HG03108 (cell line): Measurements from ENCODE around the gene TXN2.
"Not testable (repeated sequence)": the region's sequence is repeated elsewhere in the genome, so short reads cannot be mapped to it uniquely, and the experiment has no call there.

Source experiments
- ATAC-seq: cut with Tn5 transposase; IDR thresholded peaks from one replicate; pipeline ENCODE4 v1.9.1; 2021; ENCODE audit warnings: moderate library complexity; ENCODE audit not compliant: unreplicated experiment

TXN2 gene, protein sequence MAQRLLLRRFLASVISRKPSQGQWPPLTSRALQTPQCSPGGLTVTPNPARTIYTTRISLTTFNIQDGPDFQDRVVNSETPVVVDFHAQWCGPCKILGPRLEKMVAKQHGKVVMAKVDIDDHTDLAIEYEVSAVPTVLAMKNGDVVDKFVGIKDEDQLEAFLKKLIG

DNA sequence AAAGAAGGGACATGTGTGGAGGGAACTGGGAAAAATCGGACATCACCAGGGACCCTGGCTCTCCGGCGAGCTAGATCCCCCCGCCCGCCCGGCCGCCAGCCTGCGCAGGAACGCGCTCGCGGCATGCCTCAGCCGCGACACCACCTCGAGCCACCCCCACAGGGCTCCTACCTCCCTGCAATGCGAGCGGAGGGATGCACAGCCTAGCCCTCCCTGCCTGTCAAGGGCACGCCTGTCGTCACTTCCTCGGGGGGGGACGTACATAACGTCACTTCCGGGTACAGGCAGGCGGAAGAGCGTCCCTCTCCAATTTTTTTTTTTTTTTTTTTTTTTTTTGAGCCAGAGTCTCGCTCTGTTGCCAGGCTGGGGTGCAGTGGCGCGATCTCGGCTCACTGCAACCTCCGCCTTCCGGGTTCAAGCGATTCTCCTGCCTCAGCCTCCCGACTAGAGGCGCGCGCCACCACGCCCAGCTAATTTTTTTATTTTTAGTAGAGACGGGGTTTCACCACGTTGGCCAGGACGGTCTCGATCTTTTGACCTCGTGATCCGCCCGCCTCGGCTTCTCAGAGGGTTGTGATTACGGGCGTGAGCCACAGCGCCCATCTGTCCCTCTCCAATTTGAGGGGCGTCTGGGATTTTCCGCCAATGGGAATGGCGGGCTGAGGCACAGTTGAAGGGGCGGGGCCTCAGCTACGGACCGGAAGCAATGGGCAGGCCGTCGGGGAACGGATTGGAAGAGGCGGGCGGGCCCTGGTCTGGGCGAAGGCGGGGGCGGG lies at the start of gene TXN2:
TXN2 (minus strand) TSS at position 248 of the 776 bp plus-strand sequence. CDS start 803 bp downstream, outside the sequence.
- peak; percentile 71 for ATAC-seq

DNA sequence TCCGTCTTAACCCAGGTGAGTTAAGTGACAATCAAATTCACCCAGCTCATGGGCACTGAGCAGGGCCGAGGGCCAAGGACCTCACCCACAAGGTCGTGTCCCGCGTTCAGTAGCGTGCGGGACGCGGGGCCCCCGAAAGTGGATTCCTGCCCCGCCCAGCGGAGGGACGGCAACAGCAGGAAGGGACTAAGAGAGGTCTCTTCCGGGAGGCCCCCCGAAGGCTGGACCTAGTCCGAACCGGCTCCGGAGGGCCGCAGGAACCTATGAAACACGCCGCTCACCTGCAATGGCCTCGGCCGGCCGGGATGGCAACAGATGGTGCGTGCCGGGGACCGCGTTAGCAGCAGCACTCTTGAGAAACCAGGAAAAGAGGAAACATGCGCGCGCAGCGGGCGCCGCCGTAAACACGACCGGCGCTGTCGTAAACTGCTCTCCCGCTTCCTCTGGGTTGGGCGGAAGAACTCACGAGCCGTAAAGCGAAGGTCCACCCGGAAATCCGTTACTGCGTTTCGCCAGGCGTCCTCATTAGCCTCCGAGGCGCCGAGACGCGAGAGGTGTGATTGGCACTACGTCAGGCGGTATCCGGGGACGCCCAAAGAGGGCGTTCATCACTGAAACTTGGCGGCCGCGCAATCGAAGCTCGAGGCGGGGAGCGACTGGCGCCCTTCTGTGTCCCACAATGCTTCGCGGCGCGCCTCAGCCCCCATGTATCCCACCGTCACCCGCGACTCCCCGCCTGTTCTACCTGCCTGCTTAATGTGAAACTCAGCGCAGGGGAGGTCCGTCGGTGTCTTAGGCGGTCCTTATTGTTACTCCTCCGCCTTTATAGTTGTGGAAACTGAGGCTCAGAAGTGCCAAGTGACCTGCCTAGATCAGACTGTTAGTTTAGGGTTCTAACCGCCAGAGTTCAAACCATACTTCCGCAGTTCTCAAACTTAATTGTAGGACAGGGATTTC lies 47.6 kb upstream of the TXN2 start, which contains the start of gene EIF3D:
EIF3D (minus strand) TSS at position 372 of the 957 bp plus-strand sequence. CDS start 3,045 bp downstream, outside the sequence.
- ATAC-seq: peak; percentile 91

DNA sequence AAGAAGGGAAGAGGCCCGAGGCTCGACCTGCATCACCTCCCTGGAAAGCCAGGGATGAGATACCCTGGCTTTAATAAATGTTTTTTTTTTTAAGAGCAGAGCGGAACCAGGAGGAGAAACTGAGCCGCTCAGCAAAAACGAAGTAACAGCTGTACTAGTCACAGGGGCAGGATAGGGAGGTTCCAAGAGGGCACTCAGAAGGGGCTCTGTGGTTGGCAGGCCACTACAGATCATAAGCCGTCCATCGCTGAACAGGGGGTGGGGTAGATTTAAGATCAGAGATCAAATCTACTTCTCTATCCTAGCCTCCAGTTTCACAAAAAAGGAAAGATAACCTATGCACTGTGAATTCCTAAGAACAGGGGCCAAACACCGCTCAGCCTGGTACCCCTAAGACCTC lies 46.9 kb upstream of the TXN2 start:
- ATAC-seq: no peak

DNA sequence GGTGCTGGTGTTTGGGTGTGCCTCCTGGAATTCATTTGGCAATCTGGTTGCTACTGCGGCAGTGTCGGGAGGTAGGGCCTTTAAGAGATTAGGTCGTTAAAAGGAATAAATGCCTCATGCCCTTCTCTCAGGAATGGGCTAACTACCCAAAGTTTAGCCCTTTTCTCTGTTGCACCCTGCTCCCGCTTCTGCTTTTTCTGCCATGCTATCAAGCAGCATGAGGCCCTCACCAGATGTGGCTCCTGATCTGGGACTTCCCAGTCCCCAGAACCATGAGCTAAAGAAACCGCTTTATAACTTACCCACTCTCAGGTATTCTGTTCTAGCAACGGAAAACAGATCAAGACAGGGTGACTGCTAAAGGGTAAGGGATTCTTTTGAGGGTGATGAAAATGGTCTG lies 41.2 kb upstream of the TXN2 start:
- no peak for ATAC-seq

DNA sequence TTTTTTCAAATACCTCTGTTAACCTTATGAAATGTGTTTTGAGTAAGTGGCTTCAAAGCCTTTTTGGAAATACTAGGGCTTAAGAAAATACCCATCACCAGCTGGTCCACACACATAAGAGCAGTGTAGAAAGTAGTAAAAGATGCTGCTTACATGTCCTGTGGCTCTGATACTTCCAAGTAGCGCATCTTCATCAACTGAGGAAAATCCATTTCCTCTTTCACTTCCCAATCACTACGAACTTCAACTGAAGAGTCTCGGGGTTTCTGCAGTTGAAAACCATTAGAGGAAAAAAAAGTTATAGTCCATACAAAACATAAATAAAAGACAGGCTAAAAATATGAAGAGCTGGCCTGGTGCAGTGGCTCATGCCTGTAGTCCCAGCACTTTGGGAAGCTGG lies 39.0 kb upstream of the TXN2 start:
- no peak for ATAC-seq

DNA sequence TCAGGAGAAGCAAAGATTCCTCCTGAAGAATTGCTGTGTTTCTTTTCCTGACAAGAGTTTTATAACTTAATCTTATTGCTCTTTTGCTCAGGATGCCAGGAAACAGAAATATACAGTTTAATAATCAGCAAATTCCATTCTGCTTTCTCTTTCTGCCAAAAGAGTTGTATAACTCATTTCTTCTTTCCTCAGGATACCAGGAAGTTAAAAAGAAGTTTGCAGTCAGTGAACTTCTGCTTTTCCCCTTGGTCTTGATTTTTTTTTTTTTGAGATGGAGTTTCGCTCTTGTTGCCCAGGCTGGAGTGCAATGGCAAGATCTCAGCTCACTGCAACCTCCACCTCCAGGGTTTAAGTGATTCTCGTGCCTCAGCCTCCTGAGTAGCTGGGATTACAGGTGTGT lies 38.5 kb upstream of the TXN2 start:
- ATAC-seq: not testable (repeated sequence)

DNA sequence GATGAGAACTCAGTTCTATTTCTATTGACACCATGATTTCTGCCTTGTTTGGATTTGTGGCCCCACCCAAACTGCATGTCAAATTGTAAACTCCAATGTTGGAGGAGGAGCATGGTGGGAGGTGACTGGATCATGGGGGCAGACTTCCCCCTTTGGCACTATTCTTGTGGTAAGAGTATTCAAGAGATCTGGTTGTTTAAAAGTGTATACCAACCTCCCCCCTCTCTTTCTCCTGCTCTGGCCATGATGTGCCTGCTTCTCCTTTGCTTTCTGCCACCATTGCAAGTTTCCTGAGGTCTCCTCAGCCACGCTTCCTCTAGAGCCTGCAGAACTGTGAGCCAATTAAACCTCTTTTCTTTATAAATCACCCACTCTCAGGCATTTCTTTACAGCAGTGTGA lies 33.3 kb upstream of the TXN2 start:
- ATAC-seq: no peak

DNA sequence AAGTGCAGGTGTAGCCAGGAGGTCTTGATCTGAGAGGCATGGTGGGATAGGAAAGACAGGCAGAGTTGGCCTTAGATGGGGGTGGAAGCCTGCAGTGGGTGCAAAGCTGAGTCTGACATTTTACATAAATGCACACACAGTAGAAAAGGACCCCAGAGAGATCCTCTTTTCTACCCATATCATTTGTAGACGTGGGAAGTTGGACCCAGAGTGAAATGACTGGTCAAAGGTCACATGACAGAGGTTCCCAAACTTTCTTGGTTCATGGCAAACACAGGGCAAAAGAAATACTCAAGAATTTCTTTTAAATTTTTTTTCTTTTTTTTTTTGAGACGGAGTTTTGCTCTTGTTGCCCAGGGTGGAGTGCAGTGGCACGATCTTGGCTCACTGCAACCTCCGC lies 31.6 kb upstream of the TXN2 start:
- ATAC-seq: no peak

DNA sequence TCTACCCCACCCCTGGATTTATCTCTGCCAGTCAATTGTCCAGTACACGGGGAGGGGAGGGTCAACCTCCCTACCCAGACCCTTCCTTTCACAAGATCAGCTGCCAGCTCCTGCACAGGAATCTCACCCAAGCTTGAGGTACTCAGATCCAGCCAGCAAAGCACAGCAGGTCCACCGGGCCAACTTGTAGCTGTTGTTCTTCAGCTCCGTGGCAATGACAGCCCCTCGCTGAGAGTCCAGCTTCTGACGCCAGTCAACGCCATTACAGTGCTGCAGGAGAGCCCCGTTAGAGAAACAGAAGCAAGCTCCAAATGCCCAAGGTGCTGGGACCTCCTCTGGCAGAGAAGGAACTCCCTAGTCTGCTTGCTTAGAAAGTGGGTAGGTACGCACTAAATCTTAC lies 30.9 kb upstream of the TXN2 start:
- no peak for ATAC-seq

DNA sequence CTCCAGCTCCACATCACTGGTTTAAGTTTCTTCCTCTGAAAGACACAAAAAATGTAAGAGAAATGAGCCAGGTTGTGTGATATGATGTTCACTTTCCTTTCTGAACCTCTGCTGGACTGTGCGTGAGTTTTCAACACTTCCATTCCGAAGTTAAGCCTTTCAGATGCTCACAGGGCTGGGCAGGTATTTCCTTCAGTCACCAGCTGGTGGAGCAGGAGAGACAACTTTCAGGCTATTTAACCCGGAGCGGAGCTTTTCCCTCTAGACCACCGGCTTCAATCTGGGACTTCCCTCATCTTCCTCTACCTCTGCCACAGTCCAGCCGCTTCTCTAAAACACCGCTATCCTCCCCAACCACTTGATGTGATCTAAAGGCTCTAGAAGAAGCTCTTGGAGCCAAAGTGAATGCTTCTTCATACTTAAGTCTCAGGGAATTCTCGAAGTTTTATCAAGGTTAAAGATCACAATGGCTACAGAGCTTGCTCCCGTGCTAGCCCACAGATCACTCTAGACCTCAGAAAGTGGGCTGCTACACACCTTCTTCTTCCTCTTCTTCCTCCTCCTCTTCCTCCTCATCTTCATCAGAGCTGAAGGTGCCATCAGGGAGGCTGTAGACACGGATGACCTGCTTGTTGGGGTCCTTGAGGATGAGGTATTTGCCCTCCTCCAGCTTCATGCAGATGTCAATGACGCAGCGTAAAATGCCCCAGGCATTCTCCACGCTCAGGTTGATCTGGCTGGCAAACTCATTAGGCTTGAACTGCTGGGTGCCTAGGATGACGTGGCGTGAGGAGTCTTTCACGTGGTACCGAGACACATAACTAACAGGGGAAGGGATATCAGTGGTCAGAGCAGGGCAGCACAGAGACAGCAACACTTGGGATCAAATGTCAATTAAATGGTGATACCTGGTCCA lies 29.8 kb upstream of the TXN2 start:
- no peak for ATAC-seq

DNA sequence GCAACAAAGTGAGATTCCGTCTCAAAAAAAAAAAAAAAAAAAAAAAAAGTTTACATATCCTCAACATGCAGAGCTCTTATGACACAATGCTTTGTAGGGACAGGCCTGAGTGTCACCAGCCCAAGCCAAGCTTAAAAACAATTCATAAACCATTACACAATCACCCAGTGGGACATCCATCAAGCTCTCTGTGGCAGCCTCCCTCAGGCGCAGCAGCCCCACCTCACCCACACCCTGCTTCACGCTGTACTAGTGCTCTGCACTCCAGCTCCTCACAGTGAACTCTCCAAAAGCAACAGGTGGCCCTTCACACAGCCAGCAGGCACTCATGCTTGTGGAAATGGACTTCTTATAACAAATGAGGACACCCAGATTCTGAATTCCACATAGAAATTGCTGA lies 28.9 kb upstream of the TXN2 start:
- ATAC-seq: no peak

DNA sequence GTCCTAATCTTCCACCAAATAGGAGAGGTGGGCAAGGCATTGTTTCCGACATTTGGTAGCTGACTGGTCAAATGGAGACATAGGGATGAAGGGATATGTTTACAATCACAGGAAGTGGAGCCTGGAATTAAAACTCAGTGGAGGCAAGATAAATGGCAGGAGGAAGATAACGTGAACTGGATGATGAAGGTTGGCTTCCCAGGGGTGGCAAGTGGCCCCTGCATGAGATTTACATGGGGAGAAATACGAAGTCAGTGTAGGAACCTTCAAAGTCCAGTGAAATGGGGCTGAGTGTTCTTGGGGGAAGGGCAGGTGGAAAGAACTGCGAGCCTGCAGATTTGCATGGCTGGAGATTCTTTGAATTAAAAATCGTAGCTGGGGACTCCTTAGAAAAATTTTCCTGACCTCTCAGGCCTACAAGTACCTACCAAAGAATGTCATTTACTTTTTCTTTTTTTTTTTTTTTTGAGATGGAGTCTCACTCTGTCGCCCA lies 26.1 kb upstream of the TXN2 start:
- ATAC-seq: no peak

DNA sequence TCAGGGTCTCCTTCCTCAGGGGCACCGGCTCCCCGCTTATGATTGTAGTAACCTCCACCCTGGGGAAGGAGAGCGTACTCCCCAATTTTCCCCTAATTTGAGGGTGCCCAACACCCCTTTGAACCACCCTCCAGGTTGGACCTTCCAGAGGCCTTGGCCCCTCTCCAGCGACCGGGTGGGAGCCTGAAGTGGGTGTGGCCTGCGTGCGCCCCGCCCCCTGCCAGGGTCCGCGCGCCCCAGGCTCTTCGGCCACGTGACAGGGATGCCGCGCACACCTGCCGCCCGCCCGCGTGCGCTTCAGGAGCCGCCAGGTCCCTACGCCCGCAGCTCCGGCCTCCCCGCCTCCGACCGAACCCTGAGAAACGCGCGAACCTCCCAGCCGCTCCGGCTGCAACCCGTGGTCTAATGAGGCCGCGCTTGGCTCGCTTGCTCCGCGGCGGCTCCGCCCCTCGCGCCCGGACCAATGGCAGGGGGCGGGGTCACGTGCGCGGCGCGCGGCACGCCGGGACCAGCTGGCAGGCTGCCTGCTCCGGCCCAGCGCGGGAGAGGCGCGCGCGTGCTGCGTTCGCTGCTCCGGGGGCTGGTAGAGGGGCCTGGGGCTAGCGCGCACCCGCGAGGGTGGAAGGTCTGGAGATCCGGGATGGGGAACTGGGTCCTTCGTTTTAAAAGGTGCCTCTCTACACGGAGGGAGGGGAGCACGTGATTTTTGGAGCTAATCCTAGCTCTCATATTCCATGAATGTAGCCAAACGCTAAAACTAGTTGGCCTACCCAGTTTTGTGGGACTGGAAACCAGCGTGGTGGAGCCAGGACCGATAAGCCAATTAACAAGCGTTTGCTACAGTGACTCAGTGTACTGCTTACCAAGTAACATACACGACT lies 25.4 kb upstream of the TXN2 start, which contains the start of gene FOXRED2:
FOXRED2 (minus strand) TSS at position 404 of the 881 bp plus-strand sequence. CDS start 618 bp downstream, outside the sequence.
- ATAC-seq: peak; percentile 68

DNA sequence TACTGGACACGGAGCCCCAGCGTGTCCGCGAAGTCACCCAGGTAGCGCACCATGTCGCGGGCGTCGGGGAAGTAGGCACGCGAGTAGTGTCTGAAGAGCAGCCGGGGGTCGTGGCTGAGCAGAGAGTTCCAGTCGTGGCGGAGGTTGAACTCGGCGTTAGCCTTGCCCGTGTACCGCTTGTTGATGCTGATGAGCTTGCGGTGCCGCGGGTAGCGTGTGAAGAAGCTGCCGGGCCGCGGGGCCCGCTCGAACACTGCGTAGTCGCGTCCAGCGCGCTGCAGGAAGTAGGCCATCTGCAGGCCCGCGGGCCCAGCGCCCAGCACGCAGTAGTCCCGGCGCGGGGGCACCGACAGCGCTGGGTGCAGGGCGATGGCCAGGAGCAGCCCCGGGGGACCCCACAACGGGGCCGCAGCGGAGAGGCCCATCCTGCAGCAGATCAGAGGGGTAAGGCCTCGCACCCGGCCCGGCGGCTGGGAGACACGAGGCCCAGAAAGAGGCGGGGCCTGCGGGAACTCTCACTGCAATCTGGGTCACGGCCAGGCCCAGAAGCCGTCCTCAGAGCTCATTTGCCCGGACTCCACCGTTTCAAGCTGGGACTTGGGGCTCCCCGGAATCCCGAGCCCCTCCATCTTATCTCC lies 24.7 kb upstream of the TXN2 start:
- ATAC-seq: no peak

DNA sequence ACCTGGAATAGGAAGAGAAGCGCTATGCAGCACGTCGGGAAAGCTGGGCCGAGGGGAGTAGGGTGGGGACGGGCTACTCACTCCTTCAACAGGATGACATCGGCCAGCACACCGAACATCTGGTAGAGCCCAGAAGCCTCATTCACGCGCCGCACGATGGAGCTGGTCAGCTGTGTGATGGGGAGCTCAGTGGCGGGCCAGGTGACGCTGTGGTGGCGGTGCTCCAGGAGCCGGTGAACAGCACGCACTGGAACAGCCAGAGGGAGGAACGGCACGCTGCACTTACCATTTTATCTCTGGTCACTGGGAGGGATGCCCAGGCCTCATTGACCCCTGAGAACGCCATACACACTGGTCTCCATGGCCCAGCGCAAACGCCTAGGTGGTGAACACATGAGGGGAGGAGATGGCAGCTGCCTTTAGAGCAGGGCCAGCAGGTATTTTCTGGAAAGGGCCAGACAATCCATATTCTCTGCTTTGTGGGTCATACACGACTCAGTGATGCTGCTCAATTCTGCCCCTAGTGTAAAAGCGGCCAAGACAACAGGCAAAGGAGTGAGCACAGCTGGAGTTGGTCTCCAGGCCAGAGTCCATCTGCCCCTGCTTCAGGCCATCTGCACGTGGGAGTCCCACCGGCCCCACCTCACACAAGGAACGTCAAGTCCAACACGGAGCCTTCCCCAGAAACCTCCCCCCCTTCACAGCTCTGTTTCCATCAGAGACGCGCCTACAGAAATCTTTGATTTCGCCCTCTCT lies 16.6 kb upstream of the TXN2 start:
- no peak for ATAC-seq

DNA sequence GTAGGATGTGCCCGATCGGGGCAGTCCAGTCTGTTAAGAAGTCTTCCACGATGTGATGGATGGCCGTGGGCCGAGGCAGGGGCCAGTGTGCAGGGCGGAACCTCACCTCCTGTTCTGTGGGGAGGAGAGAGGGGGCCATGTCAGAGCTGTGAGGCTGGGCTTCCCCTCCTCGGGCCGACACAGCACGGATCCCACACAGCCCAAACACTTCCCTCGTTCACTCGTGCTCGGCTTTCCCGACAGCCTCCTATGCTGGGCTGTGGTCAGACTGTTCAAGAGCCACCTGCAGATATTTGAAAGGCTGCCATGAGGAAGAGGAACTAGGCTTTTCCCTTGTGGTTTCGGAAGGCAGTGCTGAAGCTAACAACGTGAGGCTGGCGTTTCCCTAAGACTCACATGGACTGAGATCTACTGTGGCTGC lies 12.3 kb upstream of the TXN2 start:
- peak; percentile 58 for ATAC-seq

DNA sequence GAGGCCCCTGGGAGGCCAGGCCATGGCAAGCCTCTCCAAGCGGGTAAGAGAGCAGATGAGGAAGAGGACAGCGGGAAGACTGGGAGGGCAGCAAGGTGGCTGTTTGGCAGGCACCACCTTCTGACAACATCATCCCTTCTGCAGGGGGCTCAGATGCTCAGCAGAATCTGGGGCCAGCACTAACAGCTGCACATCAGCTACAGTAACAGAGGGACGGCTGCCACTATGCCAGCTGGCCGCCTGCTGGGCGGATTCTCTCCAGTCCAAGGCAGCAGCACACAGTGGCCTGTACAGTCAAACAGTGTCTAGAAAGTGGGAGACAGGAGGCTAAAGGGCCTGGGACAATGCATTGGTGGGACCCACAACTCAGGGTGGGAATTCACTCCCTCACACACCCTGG lies 10.7 kb upstream of the TXN2 start:
- no peak for ATAC-seq

DNA sequence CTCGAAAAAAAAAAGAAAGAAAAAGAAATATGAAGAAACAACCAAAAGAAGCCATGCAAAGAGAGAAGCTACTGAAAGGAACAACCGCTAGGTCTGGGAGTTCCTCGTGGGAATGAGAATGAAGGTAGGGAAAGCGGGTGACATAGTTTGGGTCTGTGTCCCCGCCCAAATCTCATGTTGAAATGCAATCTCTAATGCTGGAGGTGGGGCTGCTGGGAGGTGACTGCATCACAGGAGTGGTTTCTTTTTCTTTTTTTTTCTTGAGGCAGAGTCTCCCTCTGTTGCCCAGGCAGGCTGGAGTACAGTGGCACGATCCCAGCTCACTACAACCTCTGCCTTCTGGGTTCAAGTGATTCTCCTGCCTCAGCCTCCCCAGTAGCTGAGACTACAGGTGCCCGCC lies 9.7 kb upstream of the TXN2 start:
- ATAC-seq: no peak
